Measurements from ENCODE around the gene STX5.
"Not testable (repeated sequence)": the region's sequence is repeated elsewhere in the genome, so short reads cannot be mapped to it uniquely, and the experiment has no call there.

Gene STX5

DNA sequence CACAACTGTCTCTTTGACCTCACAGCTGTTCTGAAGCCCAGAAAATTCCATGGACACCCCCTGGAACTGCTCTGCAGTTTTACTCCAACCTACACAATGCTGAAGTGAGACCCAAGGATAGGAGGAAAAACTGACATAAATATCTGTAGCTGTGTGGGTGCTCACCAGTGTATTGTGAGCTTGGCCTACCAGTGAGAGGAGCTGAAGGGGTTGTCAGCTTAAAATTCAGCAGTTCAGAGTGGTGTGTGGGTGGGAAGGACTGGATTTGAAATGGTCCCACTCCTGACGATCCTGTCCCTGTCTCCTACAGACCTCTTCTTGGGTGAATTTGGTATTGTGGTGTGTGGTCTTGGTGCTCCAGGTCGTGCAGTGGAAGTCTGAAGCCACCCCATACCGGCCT, 42.3 kb downstream of the STX5 start:
- H3K4me3 ChIP-seq (ENCODE audit: low read length), result no peak overlapping the region
- TF ChIP-seq ZNF274 (IDR thresholded peaks at IDR 0.05; ENCODE audit: low read depth, low read length), result no peak

DNA sequence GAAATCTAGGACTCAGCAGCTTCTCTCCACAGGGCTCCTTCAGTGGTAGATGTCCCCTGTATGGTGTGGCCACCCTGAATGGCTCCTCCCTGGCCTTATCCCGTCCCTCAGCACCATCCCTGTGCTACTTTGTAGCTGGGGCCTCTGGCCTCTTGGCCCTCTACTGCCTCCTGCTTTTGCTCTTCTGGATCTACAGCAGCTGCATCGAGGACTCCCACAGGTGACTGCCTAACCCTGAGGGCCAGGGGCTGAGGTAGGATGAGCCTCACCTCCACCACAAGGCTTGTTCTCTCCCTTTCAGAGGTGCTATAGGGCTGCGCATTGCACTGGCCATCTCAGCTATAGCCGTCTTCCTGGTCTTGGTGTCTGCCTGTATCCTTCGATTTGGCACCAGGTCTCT, 42.9 kb downstream of the STX5 start:
- H3K4me3 ChIP-seq (ENCODE audit: low read length), result no peak overlapping the region
- TF ChIP-seq ZNF274 (IDR thresholded peaks at IDR 0.05; ENCODE audit: low read depth, low read length), result no peak

- H3K4me3 ChIP-seq (ENCODE audit: low read length), result peak within 1 kb of the TSS; percentile 69
- TF ChIP-seq ZNF274 (IDR thresholded peaks at IDR 0.05; ENCODE audit: low read depth, low read length), result no peak
Measured at GRCh38 chr11:62787005-62787759, 44.7 kb downstream of the STX5 start, which contains the start of gene TMEM179B. TSS of gene TMEM179B (plus strand) at chr11:62787402. CDS start at chr11:62787432, 30 bp downstream.

GRCh38 chr11:62786318-62787004, 45.4 kb downstream of the STX5 start:
- TF ChIP-seq ZNF274 (IDR thresholded peaks at IDR 0.05; ENCODE audit: low read depth, low read length), result no peak
- H3K4me3 ChIP-seq (ENCODE audit: low read length), result peak overlapping the region; percentile 69

DNA sequence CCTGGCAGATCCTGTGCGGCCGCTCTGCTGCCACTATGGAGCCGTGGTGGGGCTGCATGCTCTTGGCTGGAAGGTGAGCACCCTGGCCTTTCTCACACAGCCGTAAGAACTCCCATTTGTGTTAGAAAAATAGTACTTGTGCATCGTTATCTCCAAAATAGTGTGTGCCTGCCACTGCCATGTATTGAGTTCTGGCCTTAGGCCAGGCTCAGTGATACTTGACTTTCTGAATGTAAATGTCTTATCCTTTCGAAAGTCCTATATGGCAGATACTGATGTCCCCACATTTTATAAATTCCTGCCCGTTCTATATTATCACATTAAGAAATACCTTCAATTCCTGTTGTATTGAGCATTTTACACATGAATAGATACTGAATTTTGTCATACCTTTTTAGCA, 49.1 kb downstream of the STX5 start:
- no peak for TF ChIP-seq ZNF274 (IDR thresholded peaks at IDR 0.05; ENCODE audit: low read depth, low read length)
- H3K4me3 ChIP-seq (ENCODE audit: low read length), result no peak overlapping the region

GRCh38 chr11:62778441-62778840, 53.4 kb downstream of the STX5 start:
- TF ChIP-seq ZNF274 (IDR thresholded peaks at IDR 0.05; ENCODE audit: low read depth, low read length), result no peak
- no peak overlapping the region for H3K4me3 ChIP-seq (ENCODE audit: low read length)

GRCh38 chr11:62777389-62777788, 54.5 kb downstream of the STX5 start:
- no peak overlapping the region for H3K4me3 ChIP-seq (ENCODE audit: low read length)
- no peak for TF ChIP-seq ZNF274 (IDR thresholded peaks at IDR 0.05; ENCODE audit: low read depth, low read length)

DNA sequence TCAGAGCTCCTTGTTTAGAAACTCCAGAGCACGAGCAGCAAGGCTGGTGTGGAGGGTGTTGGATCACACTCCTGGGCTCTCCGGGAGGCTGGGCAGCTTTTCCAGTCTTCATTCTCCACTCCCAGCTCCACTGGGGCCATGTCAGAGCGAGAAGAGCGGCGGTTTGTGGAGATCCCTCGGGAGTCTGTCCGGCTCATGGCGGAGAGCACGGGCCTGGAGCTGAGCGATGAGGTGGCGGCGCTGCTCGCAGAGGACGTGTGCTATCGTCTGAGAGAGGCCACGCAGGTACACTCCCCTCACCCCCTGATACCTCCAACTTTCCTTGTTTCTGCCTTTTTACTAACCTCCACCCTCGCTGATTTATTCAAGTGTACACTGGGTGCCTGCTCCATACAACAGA, 56.2 kb downstream of the STX5 start:
- no peak overlapping the region for H3K4me3 ChIP-seq (ENCODE audit: low read length)
- no peak for TF ChIP-seq ZNF274 (IDR thresholded peaks at IDR 0.05; ENCODE audit: low read depth, low read length)

DNA sequence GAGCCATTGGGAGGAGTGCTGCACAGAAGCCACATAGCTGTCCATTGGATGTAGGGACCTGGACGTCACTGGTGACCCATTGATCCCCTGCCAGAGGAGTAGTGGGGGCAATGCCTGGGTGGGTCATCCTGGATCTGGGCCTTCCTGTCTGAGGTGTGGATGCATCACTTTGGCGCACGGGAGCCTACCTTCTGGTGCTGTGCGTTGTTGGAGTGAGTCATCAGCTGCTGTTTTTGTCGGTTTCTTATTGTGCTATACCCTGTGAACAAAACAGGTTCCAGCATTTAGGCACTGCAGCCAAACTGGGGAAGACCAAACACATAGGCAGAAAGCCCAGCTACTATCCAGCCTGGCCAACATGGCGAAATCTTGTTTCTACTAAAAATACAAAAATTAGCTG, 57.4 kb downstream of the STX5 start:
- H3K4me3 ChIP-seq (ENCODE audit: low read length), result no peak overlapping the region
- TF ChIP-seq ZNF274 (IDR thresholded peaks at IDR 0.05; ENCODE audit: low read depth, low read length), result no peak

DNA sequence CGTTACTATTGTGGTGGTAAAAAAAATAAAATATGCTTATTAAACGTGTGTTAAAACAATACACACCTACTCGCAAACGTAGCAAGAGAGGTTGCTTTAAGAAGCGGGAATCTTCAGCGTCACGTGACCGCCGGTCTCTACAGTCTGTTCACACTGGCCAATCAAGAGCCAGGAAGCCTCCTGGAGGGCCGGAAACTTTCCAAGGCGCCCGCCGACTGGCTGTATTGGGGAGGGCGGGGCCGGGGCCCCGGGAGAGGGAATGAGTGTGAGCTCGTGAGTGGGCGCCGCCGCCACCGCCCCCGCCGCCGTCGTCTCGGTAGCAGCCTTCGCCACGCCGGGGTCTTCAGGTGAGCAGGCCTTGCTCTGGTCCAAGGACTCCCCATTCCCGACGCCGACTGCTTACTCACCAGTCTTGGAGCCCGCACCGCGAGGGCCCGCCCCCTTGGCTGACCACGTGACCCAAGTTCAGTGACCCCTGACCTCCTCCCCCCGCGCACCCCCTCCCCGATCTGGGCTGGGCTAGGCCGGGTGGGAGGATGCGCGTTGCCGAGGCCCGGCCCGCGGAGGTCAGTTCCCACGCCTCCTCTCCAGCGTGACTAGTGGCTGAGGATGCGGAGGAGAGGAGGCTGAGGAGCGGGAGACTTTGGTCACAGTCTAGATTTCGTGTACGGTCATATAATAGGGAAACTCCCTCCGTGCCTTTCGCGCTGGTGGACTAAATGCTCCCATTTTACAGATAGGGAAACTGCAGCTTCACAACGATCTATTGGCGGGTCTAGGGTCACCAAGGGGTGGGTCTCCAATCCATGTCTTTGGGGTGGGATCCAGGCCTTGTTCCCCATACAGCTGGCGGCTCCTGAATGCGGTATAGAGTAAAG, 60.5 kb downstream of the STX5 start, which contains the start of gene TAF6L:
TSS of gene TAF6L (plus strand) at position 253 of the 878 bp plus-strand sequence. CDS start 4,388 bp downstream, outside the sequence.
- peak within 1 kb of the TSS; percentile 89 for H3K4me3 ChIP-seq (ENCODE audit: low read length)
- no peak for TF ChIP-seq ZNF274 (IDR thresholded peaks at IDR 0.05; ENCODE audit: low read depth, low read length)

GRCh38 chr11:62770778-62771143, 61.1 kb downstream of the STX5 start:
- TF ChIP-seq ZNF274 (IDR thresholded peaks at IDR 0.05; ENCODE audit: low read depth, low read length), result no peak
- peak overlapping the region; percentile 89; the same call in 1 of the 2 replicates for H3K4me3 ChIP-seq (ENCODE audit: low read length)

- H3K4me3 ChIP-seq (ENCODE audit: low read length), result not testable (repeated sequence)
Measured at GRCh38 chr11:62760867-62761227, 71.0 kb downstream of the STX5 start.

GRCh38 chr11:62757846-62758788, 73.7 kb downstream of the STX5 start:
- no peak overlapping the region for H3K4me3 ChIP-seq (ENCODE audit: low read length)
- TF ChIP-seq ZNF274 (IDR thresholded peaks at IDR 0.05; ENCODE audit: low read depth, low read length), result no peak

Measured in GM08714 (cell line).